ENCODE results near the gene PRRC1. TPM values are rescaled to one million over a fixed set of nuclear protein-coding genes. Genes with fewer than 3 reads are reported as not detected.

Gene PRRC1
- total RNA-seq, 1 donor from 2014 or later: 31.9 TPM

DNA sequence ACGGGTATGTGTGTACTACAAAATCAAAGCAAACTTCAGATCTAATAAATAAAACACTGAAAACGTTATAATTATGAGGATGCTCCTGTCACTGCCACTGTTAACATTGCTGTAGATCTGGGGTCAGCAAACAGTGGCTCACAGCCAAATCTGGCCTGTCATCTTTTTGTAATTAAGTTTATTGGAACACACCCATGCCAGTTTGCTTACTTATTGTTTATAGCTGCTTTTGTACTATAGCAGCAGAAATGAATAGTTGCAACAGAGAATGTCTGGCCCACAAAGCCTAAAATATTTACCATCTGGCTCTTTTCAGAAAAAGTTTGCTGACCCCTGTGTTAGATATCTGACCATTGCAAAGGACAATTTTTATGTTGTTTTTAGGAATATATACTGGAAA lies 32.1 kb downstream of the PRRC1 start:
- H3K36me3 ChIP-seq: peaks cover 0 to 15% of the 10 kb centered on the region in 2 donors
- H3K27me3 ChIP-seq: no peaks in the 10 kb centered on the region
- peaks cover 6% of the 10 kb centered on the region for H3K4me1 ChIP-seq
- H3K27ac ChIP-seq: no peak overlapping the region
- DNase-seq (ENCODE audit: extremely low spot score in 2 of 2): no peak
- H3K9me3 ChIP-seq: no peaks in the 10 kb centered on the region
- TF ChIP-seq POLR2A (IDR thresholded peaks at IDR 0.05) (no peak), POLR2AphosphoS5 (IDR thresholded peaks at IDR 0.05; ENCODE audit: insufficient read depth in 1 of 2, low read depth in 1 of 2) (no peak)
- intact Hi-C loops (cut with DNase I): no loop called here
- no peak overlapping the region for H3K4me3 ChIP-seq

DNA sequence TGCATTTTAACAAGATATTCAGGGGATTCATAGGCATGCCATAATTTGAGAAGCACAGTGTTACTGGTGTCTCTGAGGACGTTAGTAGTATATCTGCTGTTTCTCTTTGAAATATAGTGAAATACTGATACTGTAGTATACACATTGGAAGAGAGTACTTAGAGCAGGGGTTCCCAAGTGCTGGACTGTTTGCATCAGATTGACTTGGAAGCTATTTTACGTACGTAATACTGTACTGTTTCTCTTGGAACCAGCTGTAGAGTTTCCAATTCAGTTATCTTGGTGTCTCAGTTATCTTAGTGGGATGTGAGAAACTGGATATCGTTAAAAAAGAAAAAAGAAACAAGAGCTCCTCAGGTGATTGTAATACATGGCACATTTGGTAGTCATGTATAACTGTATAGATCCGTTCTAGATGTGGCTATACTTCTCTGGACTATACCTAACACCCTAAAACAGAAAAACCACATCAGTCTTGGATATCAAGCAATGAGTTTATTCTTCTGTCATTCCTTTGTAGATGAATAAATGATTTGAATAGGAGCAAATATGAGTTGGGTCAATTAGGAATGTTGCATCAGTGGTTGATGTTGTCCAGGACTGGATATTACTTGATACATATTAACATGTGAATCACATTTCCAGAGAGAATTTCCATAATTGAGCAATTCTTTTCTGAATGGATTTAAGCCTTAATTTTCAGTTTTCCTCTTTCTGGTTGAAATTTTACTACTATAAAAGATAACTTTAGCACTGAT lies 33.4 kb downstream of the PRRC1 start:
- Histone ChIP-seq H3K27ac (no peak overlapping the region), H3K36me3 (peaks cover 0 to 15% of the 10 kb centered on the region in 2 donors), H3K4me3 (no peak overlapping the region), H3K9me3 (no peaks in the 10 kb centered on the region), H3K27me3 (no peaks in the 10 kb centered on the region), H3K4me1 (peaks cover 6% of the 10 kb centered on the region)
- no peak for DNase-seq (ENCODE audit: extremely low spot score in 2 of 2)
- TF ChIP-seq, protein P1, sequence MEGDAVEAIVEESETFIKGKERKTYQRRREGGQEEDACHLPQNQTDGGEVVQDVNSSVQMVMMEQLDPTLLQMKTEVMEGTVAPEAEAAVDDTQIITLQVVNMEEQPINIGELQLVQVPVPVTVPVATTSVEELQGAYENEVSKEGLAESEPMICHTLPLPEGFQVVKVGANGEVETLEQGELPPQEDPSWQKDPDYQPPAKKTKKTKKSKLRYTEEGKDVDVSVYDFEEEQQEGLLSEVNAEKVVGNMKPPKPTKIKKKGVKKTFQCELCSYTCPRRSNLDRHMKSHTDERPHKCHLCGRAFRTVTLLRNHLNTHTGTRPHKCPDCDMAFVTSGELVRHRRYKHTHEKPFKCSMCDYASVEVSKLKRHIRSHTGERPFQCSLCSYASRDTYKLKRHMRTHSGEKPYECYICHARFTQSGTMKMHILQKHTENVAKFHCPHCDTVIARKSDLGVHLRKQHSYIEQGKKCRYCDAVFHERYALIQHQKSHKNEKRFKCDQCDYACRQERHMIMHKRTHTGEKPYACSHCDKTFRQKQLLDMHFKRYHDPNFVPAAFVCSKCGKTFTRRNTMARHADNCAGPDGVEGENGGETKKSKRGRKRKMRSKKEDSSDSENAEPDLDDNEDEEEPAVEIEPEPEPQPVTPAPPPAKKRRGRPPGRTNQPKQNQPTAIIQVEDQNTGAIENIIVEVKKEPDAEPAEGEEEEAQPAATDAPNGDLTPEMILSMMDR (IDR thresholded peaks at IDR 0.05): no peak
- no peak for TF ChIP-seq POLR2A (IDR thresholded peaks at IDR 0.05)
- no peak for TF ChIP-seq POLR2AphosphoS5 (IDR thresholded peaks at IDR 0.05; ENCODE audit: insufficient read depth in 1 of 2, low read depth in 1 of 2)
- intact Hi-C loops (cut with DNase I): no loop called here

DNA sequence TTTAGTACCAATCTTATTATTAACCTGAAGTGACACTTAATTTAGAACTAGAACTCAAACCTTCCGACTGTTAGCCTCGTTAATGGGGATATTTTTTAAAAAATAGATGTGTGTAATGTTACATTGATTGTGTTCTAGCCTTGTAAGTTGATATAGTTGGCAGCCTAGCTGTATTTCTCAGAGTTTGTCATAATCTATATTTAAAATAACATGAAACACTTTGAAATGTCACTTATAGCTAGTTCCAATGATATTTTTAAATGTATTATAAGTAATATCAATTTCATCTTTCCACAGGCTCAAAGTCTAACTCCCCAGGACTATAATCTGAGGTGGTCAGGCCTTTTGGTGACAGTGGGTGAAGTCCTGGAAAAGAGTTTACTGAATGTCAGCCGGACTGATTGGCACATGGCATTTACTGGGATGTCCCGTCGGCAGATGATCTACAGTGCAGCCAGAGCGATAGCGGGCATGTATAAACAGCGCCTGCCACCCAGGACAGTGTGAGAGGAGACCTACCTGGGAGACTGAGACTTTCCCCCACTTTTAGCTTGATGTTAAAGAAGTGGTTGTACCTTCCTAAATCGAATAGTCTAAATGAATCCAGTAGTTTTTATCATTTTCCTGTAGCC lies 34.1 kb downstream of the PRRC1 start:
- DNase-seq (ENCODE audit: extremely low spot score in 2 of 2): no peak
- Histone ChIP-seq H3K27ac (no peak overlapping the region), H3K27me3 (no peaks in the 10 kb centered on the region), H3K4me3 (no peak overlapping the region), H3K4me1 (peaks cover 6% of the 10 kb centered on the region), H3K9me3 (no peaks in the 10 kb centered on the region), H3K36me3 (peaks cover 0 to 15% of the 10 kb centered on the region in 2 donors)
- intact Hi-C loops (cut with DNase I): no loop called here
- TF ChIP-seq, protein P1 (IDR thresholded peaks at IDR 0.05): no peak
- no peak for TF ChIP-seq POLR2A (IDR thresholded peaks at IDR 0.05)
- TF ChIP-seq POLR2AphosphoS5 (IDR thresholded peaks at IDR 0.05; ENCODE audit: insufficient read depth in 1 of 2, low read depth in 1 of 2): no peak

DNA sequence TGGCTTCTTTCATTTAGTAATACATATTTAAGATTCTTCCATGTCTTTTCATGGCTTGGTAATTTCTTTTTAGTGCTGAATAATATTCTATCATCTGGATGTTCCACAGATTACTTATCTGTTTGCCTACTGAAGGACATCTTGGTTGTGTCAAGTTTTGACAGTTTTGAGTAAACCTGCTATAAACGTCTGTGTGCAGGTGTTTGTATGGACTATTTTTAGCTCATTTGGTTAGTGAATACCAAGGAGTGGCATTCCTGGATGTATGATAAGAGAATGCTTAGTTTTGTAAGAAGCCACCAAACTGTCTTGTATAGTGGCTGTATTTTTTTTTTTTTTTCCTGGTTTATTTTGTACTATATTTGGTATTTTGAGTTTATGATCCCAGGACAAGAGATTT lies 38.4 kb downstream of the PRRC1 start:
- Histone ChIP-seq H3K4me1 (no peaks in the 10 kb centered on the region), H3K27ac (no peak overlapping the region), H3K9me3 (no peaks in the 10 kb centered on the region), H3K36me3 (peaks cover 0 to 18% of the 10 kb centered on the region in 2 donors), H3K4me3 (no peak overlapping the region), H3K27me3 (no peaks in the 10 kb centered on the region)
- intact Hi-C loops (cut with DNase I): no loop called here
- TF ChIP-seq POLR2A (IDR thresholded peaks at IDR 0.05) (no peak), POLR2AphosphoS5 (IDR thresholded peaks at IDR 0.05; ENCODE audit: insufficient read depth in 1 of 2, low read depth in 1 of 2) (no peak)
- TF ChIP-seq, protein P1 (IDR thresholded peaks at IDR 0.05): no peak
- no peak for DNase-seq (ENCODE audit: extremely low spot score in 2 of 2)

DNA sequence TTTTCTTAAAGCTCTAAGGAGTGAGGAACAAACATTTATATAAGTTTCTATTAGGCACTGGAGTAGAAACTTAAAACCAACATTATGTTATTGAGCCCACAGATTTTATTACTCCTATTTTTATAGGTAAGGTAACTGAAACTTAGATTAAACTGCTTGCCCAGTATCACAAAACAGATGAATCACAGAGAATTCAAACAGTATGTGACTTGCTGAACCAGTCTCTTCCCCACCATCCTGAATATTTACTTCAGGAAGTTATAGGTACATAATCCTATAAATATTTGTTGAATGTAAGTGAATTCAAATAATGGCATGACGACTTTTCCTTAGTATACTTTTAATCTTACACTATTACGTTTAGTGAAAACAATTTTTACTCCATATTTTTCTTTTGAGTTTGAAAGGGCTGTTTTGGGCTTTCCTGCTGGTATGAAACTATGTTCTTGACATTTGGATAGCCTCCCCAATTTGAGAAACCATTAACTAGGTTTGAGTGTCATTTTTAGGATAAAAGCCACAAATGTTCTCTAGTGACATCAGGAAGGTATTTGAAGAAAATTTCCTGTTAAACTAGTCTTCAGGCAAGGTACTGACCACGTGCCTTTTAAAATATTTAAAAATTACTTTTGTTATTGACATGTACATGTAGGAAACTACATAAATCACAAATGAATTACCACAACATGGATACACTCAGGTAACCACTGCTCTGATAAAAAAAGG lies 39.3 kb downstream of the PRRC1 start:
- TF ChIP-seq, protein P1 (IDR thresholded peaks at IDR 0.05): no peak
- TF ChIP-seq POLR2AphosphoS5 (IDR thresholded peaks at IDR 0.05; ENCODE audit: insufficient read depth in 1 of 2, low read depth in 1 of 2): no peak
- TF ChIP-seq POLR2A (IDR thresholded peaks at IDR 0.05): no peak
- no peaks in the 10 kb centered on the region for H3K4me1 ChIP-seq
- H3K4me3 ChIP-seq: no peak overlapping the region
- no peaks in the 10 kb centered on the region for H3K27me3 ChIP-seq
- intact Hi-C loops (cut with DNase I): no loop called here
- DNase-seq (ENCODE audit: extremely low spot score in 2 of 2): no peak
- H3K9me3 ChIP-seq: no peaks in the 10 kb centered on the region
- peaks cover 0 to 15% of the 10 kb centered on the region in 2 donors for H3K36me3 ChIP-seq
- no peak overlapping the region for H3K27ac ChIP-seq

Measured in vagina (tissue), 2 donors.